Prostate gland (tissue), 2 donors: ENCODE measurements around the gene BPIFB4.

ENCODE experiments used
- POLR2A ChIP-seq: fragments of 450-650 bp; IDR thresholded peaks from one replicate; pipeline ENCODE4 v1.6.1; 2016; ENCODE audit warnings: antibody characterized with exemption, mild to moderate bottlenecking
- TF ChIP-seq, protein P1 (sequence below), 4 experiments: fragments of 200-600 bp in 2 of 4; fragments of 450-650 bp in 2 of 4; sonication (generic) in 2 of 4; IDR thresholded peaks; 1 replicate in 3 of 4; 2 replicates in 1 of 4; pipeline ENCODE4 v1.5.1; 2016 to 2019; ENCODE audit warnings: antibody characterized with exemption in 4 of 4, mild to moderate bottlenecking in 2 of 4, moderate library complexity in 2 of 4

DNA sequence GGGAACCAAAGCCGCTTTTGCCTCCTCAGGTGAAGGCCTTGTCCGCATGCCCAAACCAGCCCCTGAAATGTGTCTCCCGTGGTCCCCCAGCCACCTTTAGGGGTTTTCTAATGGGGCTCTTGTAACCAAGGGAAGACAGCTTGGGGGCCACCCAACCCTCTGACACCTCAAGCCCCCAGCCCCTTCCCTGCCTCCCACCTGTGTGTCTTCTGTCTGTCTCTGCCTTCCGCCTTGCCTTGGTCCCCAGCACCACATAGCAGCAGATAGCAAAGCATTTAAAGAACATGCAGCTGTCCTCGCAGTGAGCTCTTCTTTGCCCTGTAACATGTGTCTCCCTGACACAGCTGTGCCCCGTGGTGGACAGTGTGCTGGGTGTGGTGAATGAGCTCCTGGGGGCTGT, 16.2 kb upstream of the BPIFB4 start:
- TF ChIP-seq, protein P1, sequence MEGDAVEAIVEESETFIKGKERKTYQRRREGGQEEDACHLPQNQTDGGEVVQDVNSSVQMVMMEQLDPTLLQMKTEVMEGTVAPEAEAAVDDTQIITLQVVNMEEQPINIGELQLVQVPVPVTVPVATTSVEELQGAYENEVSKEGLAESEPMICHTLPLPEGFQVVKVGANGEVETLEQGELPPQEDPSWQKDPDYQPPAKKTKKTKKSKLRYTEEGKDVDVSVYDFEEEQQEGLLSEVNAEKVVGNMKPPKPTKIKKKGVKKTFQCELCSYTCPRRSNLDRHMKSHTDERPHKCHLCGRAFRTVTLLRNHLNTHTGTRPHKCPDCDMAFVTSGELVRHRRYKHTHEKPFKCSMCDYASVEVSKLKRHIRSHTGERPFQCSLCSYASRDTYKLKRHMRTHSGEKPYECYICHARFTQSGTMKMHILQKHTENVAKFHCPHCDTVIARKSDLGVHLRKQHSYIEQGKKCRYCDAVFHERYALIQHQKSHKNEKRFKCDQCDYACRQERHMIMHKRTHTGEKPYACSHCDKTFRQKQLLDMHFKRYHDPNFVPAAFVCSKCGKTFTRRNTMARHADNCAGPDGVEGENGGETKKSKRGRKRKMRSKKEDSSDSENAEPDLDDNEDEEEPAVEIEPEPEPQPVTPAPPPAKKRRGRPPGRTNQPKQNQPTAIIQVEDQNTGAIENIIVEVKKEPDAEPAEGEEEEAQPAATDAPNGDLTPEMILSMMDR (IDR thresholded peaks at IDR 0.05) = no peak
- TF ChIP-seq POLR2A = no peak
